NCI-H510A (cell line): ENCODE measurements around the gene CIART.
"Not testable (repeated sequence)": the region's sequence is repeated elsewhere in the genome, so short reads cannot be mapped to it uniquely, and the experiment has no call there.

Experiments
- DNase-seq: peaks from one replicate; lab custom pipeline; 2025; lab: John Stamatoyannopoulos, UW

The CIART gene

DNA sequence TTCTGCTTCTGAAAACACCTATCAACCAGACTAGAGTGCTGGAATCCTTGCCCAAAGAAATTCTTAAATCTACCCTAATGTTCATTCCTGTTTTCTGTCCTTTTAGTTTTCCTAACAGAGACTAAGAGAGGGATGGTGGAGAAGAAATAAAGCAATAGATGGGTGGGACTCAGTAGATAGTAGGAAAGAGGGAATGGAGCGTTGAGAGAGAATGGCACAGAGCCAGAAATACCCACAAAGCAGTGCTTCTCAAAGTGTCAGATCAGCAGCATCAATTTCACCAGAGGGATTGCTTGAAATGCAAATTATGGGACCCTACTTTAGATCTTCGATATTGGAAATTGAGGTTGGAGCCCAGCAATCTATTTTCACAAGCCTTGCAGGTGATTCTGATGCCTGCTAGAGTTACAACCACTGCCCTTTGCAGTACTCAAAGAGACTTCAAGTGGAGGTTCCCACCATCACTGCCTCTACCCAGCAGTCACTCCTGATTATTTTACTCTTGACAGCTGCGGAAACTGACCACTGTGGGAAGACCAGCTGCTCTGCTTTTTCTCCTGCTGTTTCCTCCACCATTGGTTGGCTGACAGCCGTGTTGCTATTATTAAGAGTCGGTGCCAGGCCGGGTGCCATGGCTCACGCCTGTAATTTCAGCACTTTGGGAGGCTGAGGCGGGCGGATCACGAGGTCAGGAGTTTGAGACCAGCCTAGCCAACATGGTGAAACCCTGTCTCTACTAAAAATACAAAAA is 27.6 kb downstream of the CIART start:
- DNase-seq = no peak

DNA sequence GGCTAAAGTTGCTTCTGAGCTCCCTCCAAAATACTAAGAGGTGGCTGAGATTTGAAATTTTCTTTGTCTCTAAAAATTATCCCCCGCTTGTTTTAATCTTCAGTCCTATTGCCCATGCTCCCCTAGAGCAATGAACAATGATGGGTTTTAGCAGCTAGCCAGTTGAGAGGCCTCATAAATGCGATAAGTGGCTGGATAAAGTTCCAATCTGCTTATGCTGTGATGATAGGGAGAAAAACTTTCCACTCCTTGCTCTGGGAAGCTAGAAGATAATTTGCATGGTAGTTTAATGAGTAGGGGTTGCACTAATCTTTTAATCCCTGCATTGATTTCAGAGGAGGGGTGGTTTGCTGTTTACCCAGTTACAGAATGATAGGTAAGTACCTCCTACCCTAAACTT is 29.4 kb downstream of the CIART start:
- DNase-seq = no peak

DNA sequence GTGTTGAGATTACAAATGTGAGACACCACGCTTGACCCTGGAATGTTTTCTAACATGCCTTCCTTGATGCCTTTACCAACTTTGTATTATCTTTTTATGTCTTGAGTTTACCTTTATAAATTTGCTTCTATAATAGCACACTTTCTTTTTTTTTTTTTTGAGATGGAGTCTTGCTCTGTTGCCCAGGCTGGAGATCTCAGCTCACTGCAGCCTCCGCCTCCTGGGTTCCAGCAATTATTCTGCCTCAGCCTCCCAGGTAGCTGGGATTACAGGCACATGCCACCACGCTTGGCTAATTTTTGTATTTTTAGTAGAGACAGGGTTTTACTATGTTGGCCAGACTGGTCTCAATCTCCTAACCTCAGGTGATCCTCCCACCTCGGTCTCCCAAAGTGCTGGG is 32.3 kb downstream of the CIART start:
- not testable (repeated sequence) for DNase-seq

DNA sequence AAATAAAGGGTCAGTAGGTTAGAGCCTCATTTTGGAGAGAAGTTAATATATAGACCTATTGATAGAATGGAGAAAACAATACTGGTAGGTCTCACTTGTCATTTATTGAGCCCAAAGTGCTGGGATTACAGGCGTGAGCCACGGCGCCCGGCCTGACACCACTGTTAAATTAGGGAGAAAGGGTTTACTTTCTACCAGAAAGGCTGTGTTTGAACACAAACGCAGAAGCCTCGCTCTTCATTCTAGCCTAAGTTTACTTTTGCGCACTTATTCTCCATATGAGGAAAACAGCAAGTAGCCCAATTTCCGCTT is 38.3 kb downstream of the CIART start:
- no peak for DNase-seq

- no peak for DNase-seq
Measured at GRCh38 chr1:150321826-150322166, 39.4 kb downstream of the CIART start.

DNA sequence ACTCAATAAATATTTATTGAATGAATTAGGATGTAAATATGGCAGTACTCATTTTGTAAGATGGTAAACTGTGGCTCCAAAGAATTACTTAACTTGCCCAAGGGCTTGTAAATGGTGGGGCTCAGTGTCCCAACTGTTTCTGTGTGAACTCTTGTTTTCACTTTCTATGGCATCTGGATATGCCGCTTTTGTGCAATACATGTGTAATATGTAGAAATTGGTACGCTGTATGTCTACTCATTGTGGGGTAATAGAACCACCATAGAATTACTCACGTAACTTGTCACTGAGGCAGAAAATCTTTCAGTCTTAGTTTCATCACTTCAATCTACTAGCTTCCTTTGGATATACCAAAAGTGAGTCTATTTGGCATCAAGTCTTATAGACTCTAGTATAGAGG is 40.0 kb downstream of the CIART start:
- no peak for DNase-seq

GRCh38 chr1:150332651-150333290 is 50.4 kb downstream of the CIART start:
- no peak for DNase-seq
